Fibroblast of lung (primary cell): Measurements from ENCODE around the gene TTL. TPM values are rescaled to one million over a fixed set of nuclear protein-coding genes. Genes with fewer than 3 reads are reported as not detected.

ENCODE experiments used
- DNase-seq, 2 donors: peaks; one replicate each; pipeline versions ENCODE4 v3.0.0 to v3.0.0-alpha.2; 2010; ENCODE audit warnings: low read depth in 2 of 2
- H2AFZ ChIP-seq: 2 replicates; pipeline ENCODE4 v1.5.1; 2012; ENCODE audit warnings: low read length, control low read depth, inconsistent platforms
- H3K27ac ChIP-seq: 2 replicates; pipeline ENCODE4 v1.5.1; 2011; ENCODE audit warnings: low read length, control low read depth; ENCODE audit not compliant: insufficient read depth
- H3K27me3 ChIP-seq: 2 replicates; pipeline ENCODE4 v1.5.1; 2011; ENCODE audit warnings: mild to moderate bottlenecking, low read length; ENCODE audit not compliant: control insufficient read depth, insufficient read depth
- H3K36me3 ChIP-seq: 2 replicates; pipeline ENCODE4 v1.5.1; 2011; ENCODE audit warnings: low read length; ENCODE audit not compliant: control insufficient read depth, insufficient read depth
- H3K4me1 ChIP-seq: 2 replicates; pipeline ENCODE4 v1.5.1; 2011; ENCODE audit warnings: low read length; ENCODE audit not compliant: control insufficient read depth, insufficient read depth; ENCODE audit errors: extremely low read depth
- H3K4me2 ChIP-seq: 2 replicates; pipeline ENCODE4 v1.5.1; 2011; ENCODE audit warnings: low read length, control low read depth; ENCODE audit not compliant: insufficient read depth; ENCODE audit errors: extremely low read depth
- H3K4me3 ChIP-seq, 4 experiments: fragments of 200-600 bp in 1 of 4; sonication (generic) in 1 of 4; replicated peaks in 1 of 4; 2 replicates each; pipeline ENCODE4 v1.5.1; 2011 to 2016; ENCODE audit warnings: low read length in 4 of 4, low read depth in 3 of 4, mild to moderate bottlenecking in 3 of 4, control low read depth in 2 of 4, inconsistent platforms in 1 of 4, mixed read lengths in 1 of 4; ENCODE audit not compliant: insufficient read depth in 1 of 4; ENCODE audit errors: control extremely low read depth in 1 of 4
- H3K79me2 ChIP-seq: 2 replicates; pipeline ENCODE4 v1.5.1; 2012; ENCODE audit warnings: mild to moderate bottlenecking, low read length, inconsistent platforms; ENCODE audit not compliant: control insufficient read depth, insufficient read depth
- H3K9ac ChIP-seq: 2 replicates; pipeline ENCODE4 v1.5.1; 2011; ENCODE audit warnings: mild to moderate bottlenecking, low read length, control low read depth; ENCODE audit not compliant: insufficient read depth
- H3K9me3 ChIP-seq: 2 replicates; pipeline ENCODE4 v1.5.1; 2012; ENCODE audit warnings: low read depth, low read length; ENCODE audit not compliant: control insufficient read depth, insufficient read depth
- H4K20me1 ChIP-seq: 2 replicates; pipeline ENCODE4 v1.5.1; 2011; ENCODE audit warnings: low read length; ENCODE audit not compliant: control insufficient read depth, insufficient read depth; ENCODE audit errors: extremely low read depth
- EZH2 ChIP-seq: IDR thresholded peaks from 2 replicates; pipeline ENCODE4 v1.5.1; 2012; ENCODE audit warnings: low read length, control low read depth, mild to moderate bottlenecking; ENCODE audit errors: missing control alignments
- polyA plus RNA-seq, 2 donors: library from polyadenylated mRNA; depleted of rRNA in 1 of 2; stranded (reverse) in 1 of 2; unstranded in 1 of 2; fragments of >200 nt; gene quantifications; 2 replicates each; pipeline ENCODE4 v1.2.1, GENCODE V29; 2011 to 2012; ENCODE audit warnings: missing spikeins in 1 of 2
- total RNA-seq: library from RNA; depleted of rRNA; stranded (reverse); fragments of >200 nt; gene quantifications from 2 replicates; pipeline ENCODE4 v1.2.1, GENCODE V29; 2014
- TF ChIP-seq, protein P1 (sequence below), 2 donors: IDR thresholded peaks in 1 of 2; conservative IDR thresholded peaks in 1 of 2; 1 replicate in 1 of 2; 2 replicates in 1 of 2; pipeline ENCODE4 v1.5.1; 2011 to 2012; ENCODE audit warnings: low read length in 2 of 2, control low read depth in 1 of 2, inconsistent platforms in 1 of 2, low read depth in 1 of 2, mild to moderate bottlenecking in 1 of 2

The TTL gene
- total and polyA plus RNA-seq, 2 donors (not counting 1 experiment from before 2014, with no cell fraction given) = 28.2 to 30.9 TPM

DNA sequence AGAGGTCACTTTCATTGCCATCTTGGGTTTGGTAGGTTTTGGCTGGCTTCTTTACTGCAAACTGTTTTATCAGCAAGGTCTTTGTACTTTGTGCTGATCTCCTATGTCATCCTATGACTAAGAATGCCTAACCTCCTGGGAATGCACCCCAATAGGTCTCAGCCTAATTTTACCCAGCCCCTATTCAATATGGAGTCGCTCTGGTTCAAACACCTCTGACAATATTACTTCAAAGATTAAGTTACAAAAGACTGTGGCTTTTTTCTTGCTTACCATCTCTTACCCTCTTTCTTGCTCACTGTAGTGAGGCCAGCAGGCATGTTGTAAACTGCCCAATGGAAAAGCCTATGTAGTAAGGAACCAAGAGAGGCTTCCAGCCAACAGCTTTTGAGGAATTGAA is 30.6 kb upstream of the TTL start:
- H4K20me1 ChIP-seq = no peaks in the 10 kb centered on the region

DNA sequence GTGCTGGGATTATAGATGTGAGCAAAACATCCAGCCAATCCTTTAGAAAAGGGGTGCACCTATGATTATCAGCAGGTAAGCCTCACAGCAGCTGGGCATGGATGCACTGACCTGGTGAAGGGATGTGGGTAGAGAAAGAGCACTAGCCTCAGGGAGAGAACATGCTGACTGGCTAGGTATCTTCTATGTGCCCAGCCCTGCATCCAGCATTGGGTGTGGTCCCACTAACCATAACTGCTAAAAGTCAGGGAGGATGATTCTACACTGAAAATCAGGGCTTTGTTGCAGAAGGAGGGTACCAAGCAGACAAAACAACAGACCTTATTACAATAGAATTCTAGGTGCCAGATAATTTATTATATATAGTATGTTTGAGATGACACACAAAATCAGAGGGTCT is 27.4 kb upstream of the TTL start:
- Histone ChIP-seq H3K9ac (no peak overlapping the region), H2AFZ (no peak overlapping the region), H3K4me3 (no peak overlapping the region), H3K36me3 (no peaks in the 10 kb centered on the region), H3K27me3 (peaks cover 9% of the 10 kb centered on the region), H3K79me2 (no peaks in the 10 kb centered on the region), H3K9me3 (no peaks in the 10 kb centered on the region), H4K20me1 (no peaks in the 10 kb centered on the region), H3K27ac (no peak overlapping the region), H3K4me2 (no peak overlapping the region), H3K4me1 (no peaks in the 10 kb centered on the region)
- TF ChIP-seq, protein P1, sequence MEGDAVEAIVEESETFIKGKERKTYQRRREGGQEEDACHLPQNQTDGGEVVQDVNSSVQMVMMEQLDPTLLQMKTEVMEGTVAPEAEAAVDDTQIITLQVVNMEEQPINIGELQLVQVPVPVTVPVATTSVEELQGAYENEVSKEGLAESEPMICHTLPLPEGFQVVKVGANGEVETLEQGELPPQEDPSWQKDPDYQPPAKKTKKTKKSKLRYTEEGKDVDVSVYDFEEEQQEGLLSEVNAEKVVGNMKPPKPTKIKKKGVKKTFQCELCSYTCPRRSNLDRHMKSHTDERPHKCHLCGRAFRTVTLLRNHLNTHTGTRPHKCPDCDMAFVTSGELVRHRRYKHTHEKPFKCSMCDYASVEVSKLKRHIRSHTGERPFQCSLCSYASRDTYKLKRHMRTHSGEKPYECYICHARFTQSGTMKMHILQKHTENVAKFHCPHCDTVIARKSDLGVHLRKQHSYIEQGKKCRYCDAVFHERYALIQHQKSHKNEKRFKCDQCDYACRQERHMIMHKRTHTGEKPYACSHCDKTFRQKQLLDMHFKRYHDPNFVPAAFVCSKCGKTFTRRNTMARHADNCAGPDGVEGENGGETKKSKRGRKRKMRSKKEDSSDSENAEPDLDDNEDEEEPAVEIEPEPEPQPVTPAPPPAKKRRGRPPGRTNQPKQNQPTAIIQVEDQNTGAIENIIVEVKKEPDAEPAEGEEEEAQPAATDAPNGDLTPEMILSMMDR (conservative IDR thresholded peaks at IDR 0.05 in 1 of 2, IDR thresholded peaks at IDR 0.05 in 1 of 2; ENCODE audit: low read depth in 1 of 2, low read length in 2 of 2) = no peak
- no peak for TF ChIP-seq EZH2
- no peak for DNase-seq

More for the DNA sequence above, 30.6 kb upstream of the TTL start:
- Histone ChIP-seq H2AFZ (no peak overlapping the region), H3K27me3 (peaks cover 5% of the 10 kb centered on the region), H3K9ac (no peak overlapping the region), H3K36me3 (no peaks in the 10 kb centered on the region), H3K27ac (no peak overlapping the region), H3K4me2 (no peak overlapping the region), H3K4me3 (no peak overlapping the region), H3K79me2 (no peaks in the 10 kb centered on the region), H3K4me1 (no peaks in the 10 kb centered on the region), H3K9me3 (no peaks in the 10 kb centered on the region)
- no peak for DNase-seq
- no peak for TF ChIP-seq EZH2
- TF ChIP-seq, protein P1 (conservative IDR thresholded peaks at IDR 0.05 in 1 of 2, IDR thresholded peaks at IDR 0.05 in 1 of 2; ENCODE audit: low read depth in 1 of 2, low read length in 2 of 2) = no peak

GRCh38 chr2:112459372-112459771 is 22.6 kb upstream of the TTL start:
- peaks cover 11% of the 10 kb centered on the region for H3K27me3 ChIP-seq
- no peak overlapping the region for H3K4me2 ChIP-seq
- H3K79me2 ChIP-seq = no peaks in the 10 kb centered on the region
- no peak overlapping the region for H3K4me3 ChIP-seq
- no peaks in the 10 kb centered on the region for H3K4me1 ChIP-seq
- H3K9ac ChIP-seq = no peak overlapping the region
- DNase-seq = no peak
- TF ChIP-seq EZH2 = no peak
- TF ChIP-seq, protein P1 (conservative IDR thresholded peaks at IDR 0.05 in 1 of 2, IDR thresholded peaks at IDR 0.05 in 1 of 2; ENCODE audit: low read depth in 1 of 2, low read length in 2 of 2) = no peak
- H2AFZ ChIP-seq = no peak overlapping the region
- no peak overlapping the region for H3K27ac ChIP-seq
- no peaks in the 10 kb centered on the region for H3K36me3 ChIP-seq
- H4K20me1 ChIP-seq = no peaks in the 10 kb centered on the region
- H3K9me3 ChIP-seq = no peaks in the 10 kb centered on the region
